Right lobe of liver (tissue), 4 donors: ENCODE results near the gene SLC5A4.

ENCODE experiments used
- CTCF ChIP-seq, 4 donors: fragments of 200-600 bp in 3 of 4; fragments of 450-650 bp in 1 of 4; IDR thresholded peaks; one replicate each; pipeline versions ENCODE4 v1.5.1 to v1.8.0; 2016 to 2022; ENCODE audit warnings: antibody characterized with exemption in 4 of 4, mild to moderate bottlenecking in 2 of 4
- POLR2A ChIP-seq: fragments of 450-650 bp; IDR thresholded peaks from one replicate; pipeline ENCODE4 v1.6.1; 2017; ENCODE audit warnings: antibody characterized with exemption, mild to moderate bottlenecking
- donor health status: DM: no; HTN: no; CAD: no.
- donor health status: DM: no; HTN: no; CAD: no.
- donor health status: DM: no; HTN: yes; CAD: no.

- no peak for TF ChIP-seq CTCF (IDR thresholded peaks at IDR 0.05)
- TF ChIP-seq POLR2A = no peak
These were observed 25.9 kb upstream of the SLC5A4 start for GRCh38 chr22:32281072-32281471.
